ENCODE measurements around the gene LPP. TPM values are rescaled to one million over a fixed set of nuclear protein-coding genes. Genes with fewer than 3 reads are reported as not detected.
"Not testable (repeated sequence)": the region's sequence is repeated elsewhere in the genome, so short reads cannot be mapped to it uniquely, and the experiment has no call there.

LPP gene
- 41.9 TPM for polyA plus RNA-seq (2013, experiment 1 of 2; ENCODE audit: insufficient read length)
- 102 TPM for polyA plus RNA-seq (2013, experiment 2 of 2; ENCODE audit: insufficient read length)

GRCh38 chr3:188154014-188154808 lies at the start of gene LPP:
Gene LPP, plus strand, starts transcription at chr3:188154157. Its CDS starts 251,964 bp downstream, at chr3:188406121.
- peak; percentile 91 for DNase-seq

DNA sequence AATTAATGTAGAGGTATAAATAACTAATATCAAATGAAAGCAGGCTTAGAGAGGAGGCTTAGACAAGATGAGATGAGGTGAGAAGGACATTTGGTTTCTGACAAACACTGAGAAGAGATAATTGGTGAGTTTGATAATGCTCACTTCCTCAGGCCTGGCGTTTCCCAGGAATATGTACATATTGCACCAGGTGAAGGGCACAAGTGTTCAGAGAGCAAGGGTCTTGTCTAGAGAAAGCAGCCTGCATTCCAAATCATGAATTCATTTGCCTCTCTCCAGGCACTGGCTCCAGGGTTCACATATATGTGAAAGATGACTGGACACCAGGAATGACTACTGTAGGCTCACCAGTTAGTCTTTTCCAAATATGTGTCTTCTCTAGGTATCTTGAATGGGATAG lies 48.0 kb upstream of the LPP start:
- no peak for DNase-seq

DNA sequence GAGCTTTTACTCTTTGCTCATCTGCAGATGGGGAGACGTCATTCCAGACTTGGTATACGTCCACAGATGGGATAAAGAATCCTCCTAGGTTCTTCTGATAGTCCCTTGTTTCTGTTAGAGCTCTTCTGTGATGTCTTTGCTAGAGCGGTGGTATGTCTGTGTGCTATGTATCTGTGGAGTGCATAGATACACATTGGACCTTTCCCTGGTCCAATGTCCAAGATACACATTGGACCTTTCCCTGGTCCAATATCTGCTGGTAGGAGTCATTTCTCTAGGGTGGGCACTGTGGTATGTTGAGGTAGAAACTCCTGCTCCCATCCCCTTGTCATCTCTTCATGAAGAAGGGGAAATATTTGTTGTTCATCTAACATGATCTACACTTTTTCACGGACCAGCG lies 47.5 kb upstream of the LPP start:
- DNase-seq, result no peak

DNA sequence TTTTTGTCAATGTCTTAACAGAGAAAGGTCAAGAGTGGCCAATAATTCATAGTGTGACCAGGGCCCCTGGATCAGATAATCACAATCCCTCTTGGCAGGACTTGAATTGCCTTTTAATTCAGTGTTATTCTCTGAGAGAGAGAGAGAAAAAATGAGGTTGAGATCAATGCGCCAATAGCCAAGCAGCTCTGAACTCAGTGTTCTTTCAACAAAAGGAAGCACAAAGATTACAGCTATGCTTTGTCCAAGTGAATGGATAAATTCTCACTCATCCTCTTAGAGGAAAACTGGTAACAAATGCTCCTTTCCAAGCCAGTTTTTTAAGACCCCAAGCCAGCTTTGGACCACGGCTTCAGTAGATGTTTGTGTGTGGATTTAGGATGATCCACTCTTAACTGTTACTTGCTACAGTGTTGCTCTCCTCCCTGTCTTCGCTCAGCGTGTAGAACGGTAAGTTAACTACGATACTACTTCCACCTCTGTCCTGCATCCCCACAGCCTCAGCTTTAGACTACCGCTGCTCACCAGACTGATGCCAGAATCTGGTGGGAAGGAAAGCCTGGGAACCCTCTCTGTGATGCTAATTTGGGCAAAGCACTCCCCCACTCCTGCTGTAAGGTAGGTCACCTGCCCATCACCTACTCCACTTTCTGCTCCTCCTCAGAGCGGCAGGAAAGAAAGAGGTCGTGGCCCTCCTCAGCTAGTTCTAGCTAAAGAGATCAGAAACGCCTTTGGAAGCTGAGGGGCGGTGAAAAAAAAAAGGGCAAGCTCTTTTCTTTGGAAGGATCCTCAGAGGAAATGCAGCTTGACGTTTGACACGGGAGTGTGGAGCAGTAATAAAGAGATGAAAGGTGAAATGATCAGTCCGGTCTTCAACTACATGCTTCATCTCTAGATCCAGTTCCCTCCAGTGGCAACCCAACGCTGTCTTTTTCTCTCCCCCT lies 46.8 kb upstream of the LPP start:
- DNase-seq, result no peak

- DNase-seq, result no peak
Measured at GRCh38 chr3:188108703-188109412, 45.1 kb upstream of the LPP start.

- DNase-seq, result no peak
Measured at GRCh38 chr3:188111002-188111584, 42.9 kb upstream of the LPP start.

GRCh38 chr3:188113756-188114155 lies 40.2 kb upstream of the LPP start:
- DNase-seq, result no peak

- DNase-seq, result no peak
Measured at GRCh38 chr3:188119846-188120245, 34.1 kb upstream of the LPP start.

- peak; percentile 35 for DNase-seq
Measured at GRCh38 chr3:188122571-188123169, 31.3 kb upstream of the LPP start.

- DNase-seq, result peak; percentile 33
Measured at GRCh38 chr3:188123170-188123905, 30.6 kb upstream of the LPP start.

- DNase-seq, result peak; percentile 53
Measured at GRCh38 chr3:188124184-188124583, 29.8 kb upstream of the LPP start.

- no peak for DNase-seq
Measured at GRCh38 chr3:188125076-188125475, 28.9 kb upstream of the LPP start.

DNA sequence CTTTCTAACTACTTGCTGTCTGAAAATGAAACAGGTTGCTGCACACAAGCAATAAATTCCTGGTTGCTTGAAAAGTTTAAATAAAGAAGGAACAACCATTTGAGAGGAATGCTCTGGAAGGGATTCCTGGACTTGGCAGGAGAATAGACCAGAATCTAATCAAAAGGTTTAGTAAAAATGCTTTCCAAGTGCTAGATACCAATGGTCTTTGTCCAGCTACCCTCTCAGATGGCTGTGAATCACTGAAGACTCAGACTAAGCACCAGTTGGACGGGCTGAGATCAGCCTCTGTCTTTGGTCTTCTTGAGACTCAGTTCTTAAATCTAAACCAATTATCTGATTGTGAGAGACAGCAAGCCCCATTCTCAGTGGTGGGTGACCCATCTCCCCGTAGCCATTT lies 27.7 kb upstream of the LPP start:
- no peak for DNase-seq

- DNase-seq, result no peak
Measured at GRCh38 chr3:188126934-188127333, 27.0 kb upstream of the LPP start.

DNA sequence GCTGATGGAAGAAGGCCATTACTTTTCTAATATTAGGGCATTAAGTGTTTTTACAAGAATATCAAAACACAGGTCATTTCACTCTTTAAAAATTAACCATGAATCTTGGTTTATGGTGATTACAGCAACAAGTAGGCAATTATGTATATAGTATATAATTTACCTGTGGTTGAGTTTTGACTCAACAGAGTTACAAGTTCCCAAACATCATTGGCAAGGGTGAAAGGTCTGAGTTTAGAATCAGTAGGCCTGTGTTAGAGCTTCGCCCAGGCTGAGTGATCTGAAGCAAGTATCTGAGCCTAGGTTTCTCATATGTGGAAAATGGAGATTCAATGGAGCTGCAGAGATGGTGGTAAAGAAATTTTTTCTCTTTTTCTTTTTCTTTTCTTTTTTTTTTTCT lies 25.1 kb upstream of the LPP start:
- DNase-seq, result no peak

GRCh38 chr3:188131023-188131422 lies 22.9 kb upstream of the LPP start:
- not testable (repeated sequence) for DNase-seq

DNA sequence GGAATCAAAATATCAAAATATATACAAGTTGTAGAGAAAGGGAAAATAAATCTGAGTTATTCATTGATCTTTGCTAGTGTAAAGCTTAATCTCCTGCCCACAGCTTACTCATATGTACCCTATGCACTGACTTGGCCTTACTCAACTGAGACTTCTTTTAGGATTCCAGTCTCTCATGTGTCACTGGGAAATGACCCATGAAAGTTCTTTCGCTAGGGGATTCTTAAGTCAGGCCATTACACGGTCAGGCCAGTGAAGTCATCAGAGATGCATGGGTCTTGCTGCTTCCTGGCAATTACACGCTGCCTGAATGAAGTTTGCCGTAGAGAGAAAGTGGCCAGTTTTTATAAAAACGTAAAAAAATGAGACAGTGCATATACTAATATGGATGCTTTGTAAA lies 20.7 kb upstream of the LPP start:
- DNase-seq, result peak; percentile 76

- DNase-seq, result peak; percentile 81
Measured at GRCh38 chr3:188133646-188134045, 20.3 kb upstream of the LPP start.

- DNase-seq, result no peak
Measured at GRCh38 chr3:188134079-188134478, 19.9 kb upstream of the LPP start.

GRCh38 chr3:188134856-188135255 lies 19.1 kb upstream of the LPP start:
- DNase-seq, result no peak

GRCh38 chr3:188135271-188135670 lies 18.7 kb upstream of the LPP start:
- no peak for DNase-seq

All from fibroblast of skin of back (primary cell).